Muscle layer of duodenum (tissue), 2 donors: ENCODE measurements around the gene RREB1.

ENCODE experiments used
- H3K27ac ChIP-seq: one replicate; pipeline ENCODE4 v1.7.0; 2013; ENCODE audit warnings: mild to moderate bottlenecking, low read length
- H3K27me3 ChIP-seq: one replicate; pipeline ENCODE4 v1.7.0; 2013; ENCODE audit warnings: low read depth, mild to moderate bottlenecking, control low read depth, low read length
- H3K36me3 ChIP-seq, 2 donors: one replicate each; pipeline ENCODE4 v1.7.0; 2013; ENCODE audit warnings: low read length in 2 of 2, control low read depth in 1 of 2, mild to moderate bottlenecking in 1 of 2; ENCODE audit not compliant: insufficient read depth in 2 of 2, control insufficient read depth in 1 of 2
- H3K4me1 ChIP-seq, 2 donors: one replicate each; pipeline ENCODE4 v1.7.0; 2013; ENCODE audit warnings: low read length in 2 of 2, mild to moderate bottlenecking in 2 of 2, control low read depth in 1 of 2, moderate library complexity in 1 of 2; ENCODE audit not compliant: insufficient read depth in 2 of 2, control insufficient read depth in 1 of 2
- H3K4me3 ChIP-seq, 2 donors: one replicate each; pipeline ENCODE4 v1.7.0; 2013; ENCODE audit warnings: low read length in 2 of 2, low read depth in 1 of 2, mild to moderate bottlenecking in 1 of 2
- H3K9me3 ChIP-seq, 2 donors: one replicate each; pipeline ENCODE4 v1.7.0; 2013; ENCODE audit warnings: low read length in 2 of 2, control low read depth in 1 of 2, mild to moderate bottlenecking in 1 of 2; ENCODE audit not compliant: control insufficient read depth in 1 of 2
- donor health status: healthy.

Gene RREB1

GRCh38 chr6:7100753-7101081, 7.0 kb upstream of the RREB1 start:
- no peak overlapping the region for H3K27ac ChIP-seq
- H3K4me3 ChIP-seq: no peak overlapping the region
- no peaks in the 10 kb centered on the region for H3K36me3 ChIP-seq
- no peaks in the 10 kb centered on the region for H3K4me1 ChIP-seq
- H3K27me3 ChIP-seq: no peaks in the 10 kb centered on the region
- peaks cover 0 to 2% of the 10 kb centered on the region in 2 donors for H3K9me3 ChIP-seq

DNA sequence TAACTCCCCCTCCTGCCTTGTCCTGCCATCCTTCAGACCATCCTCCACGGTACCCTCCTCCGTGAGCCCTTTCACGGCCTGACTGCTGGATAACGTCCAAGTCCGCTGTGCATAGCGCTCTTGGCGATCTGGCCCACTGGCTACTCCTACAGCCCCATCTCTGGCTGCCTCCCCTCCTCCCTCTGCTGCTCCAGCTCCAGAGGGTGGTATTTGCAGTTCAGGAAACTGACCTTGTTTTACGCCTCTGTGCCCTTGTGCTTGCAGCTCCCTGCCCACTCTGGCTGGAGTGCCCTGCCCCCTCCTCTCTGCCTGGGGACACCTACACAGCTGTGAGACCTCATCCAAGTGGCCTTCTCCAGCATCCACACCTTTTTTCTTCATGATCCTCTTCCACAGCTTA, 6.5 kb upstream of the RREB1 start:
- H3K4me3 ChIP-seq: no peak overlapping the region
- H3K27me3 ChIP-seq: no peaks in the 10 kb centered on the region
- H3K4me1 ChIP-seq: no peaks in the 10 kb centered on the region
- H3K36me3 ChIP-seq: no peaks in the 10 kb centered on the region
- no peaks in the 10 kb centered on the region for H3K9me3 ChIP-seq
- H3K27ac ChIP-seq: no peak overlapping the region

- Histone ChIP-seq H3K9me3 (no peaks in the 10 kb centered on the region), H3K36me3 (peaks cover 0 to 3% of the 10 kb centered on the region in 2 donors), H3K27ac (no peak overlapping the region), H3K27me3 (no peaks in the 10 kb centered on the region), H3K4me3 (no peak overlapping the region), H3K4me1 (peaks cover 0 to under 1% of the 10 kb centered on the region in 2 donors)
These were observed 3.0 kb upstream of the RREB1 start for GRCh38 chr6:7104752-7105151.

DNA sequence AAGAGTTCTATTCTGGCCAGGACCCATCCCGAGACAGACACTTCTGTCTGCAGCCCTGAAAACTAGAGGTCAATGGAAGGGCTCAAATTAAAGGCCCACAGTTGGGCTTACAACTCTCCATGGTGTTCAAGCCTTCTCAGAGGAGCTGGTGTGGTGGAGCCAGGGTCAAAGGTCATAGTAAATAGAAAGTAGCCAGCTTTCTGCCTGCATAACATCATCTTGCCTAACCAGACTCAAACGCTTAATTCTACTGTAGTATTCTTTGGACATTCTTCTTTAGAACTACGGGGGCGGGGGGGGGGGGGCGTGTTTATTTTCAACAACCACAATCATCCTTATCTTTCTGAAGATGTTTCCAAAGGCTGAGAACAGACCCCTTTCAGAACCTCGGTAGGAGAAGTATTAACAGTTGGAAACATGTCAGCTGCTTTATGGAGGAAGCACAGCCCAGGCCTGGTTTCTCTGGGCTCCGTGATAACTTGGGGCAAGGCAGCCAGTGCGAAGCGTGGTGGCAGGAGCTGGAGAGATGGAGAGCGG, 1.5 kb upstream of the RREB1 start:
- Histone ChIP-seq H3K27me3 (no peaks in the 10 kb centered on the region), H3K9me3 (no peaks in the 10 kb centered on the region), H3K4me1 (peaks cover 0 to 15% of the 10 kb centered on the region in 2 donors), H3K27ac (peak overlapping the region; percentile 45), H3K36me3 (peaks cover 0 to 3% of the 10 kb centered on the region in 2 donors), H3K4me3 (peak overlapping the region; percentile 93 to 97)

- Histone ChIP-seq H3K27me3 (no peaks in the 10 kb centered on the region), H3K27ac (peak overlapping the region; percentile 45)
These were observed 796 bp upstream of the RREB1 start for GRCh38 chr6:7106752-7107577.

DNA sequence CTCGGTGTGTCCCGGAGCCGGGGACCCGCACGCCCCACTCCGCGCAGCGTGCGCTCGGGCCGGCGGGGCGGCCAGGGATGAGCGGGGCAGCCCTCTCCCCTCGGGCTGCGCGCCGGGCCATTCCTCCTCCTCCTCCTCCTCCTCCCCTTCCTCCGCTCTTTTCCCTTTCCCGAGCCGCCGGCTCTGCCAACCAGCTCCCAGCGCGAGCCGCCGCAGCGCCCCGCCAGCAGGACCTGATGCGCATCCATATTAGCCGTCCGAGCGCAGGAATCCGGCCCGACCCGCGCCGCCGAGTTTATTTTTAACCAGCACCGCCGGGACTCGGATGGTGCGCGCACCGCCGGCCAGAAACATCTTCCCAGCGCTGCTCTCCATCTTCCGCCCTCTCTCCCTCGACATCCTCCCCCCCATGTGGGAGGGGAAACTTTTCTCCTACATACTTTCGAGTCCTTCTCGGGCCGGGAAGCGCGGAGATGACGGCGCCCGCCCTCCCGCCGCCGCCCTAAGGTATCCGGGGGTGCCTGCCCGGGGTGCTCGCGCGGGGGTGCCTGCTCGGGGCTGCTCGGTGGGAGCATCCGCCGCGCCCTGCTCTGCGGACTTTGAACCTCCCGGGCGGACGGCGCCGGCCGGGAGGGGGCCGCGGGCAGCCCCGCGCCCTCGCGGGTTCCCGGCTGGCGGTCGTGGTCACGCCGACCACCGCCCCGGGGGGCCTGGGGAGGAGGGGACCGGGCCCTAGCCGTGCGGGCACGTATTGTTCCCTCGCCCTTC, 619 bp downstream of the RREB1 start:
- Histone ChIP-seq H3K9me3 (no peaks in the 10 kb centered on the region), H3K4me3 (peak overlapping the region; percentile 93 to 97), H3K27ac (peak overlapping the region; percentile 93), H3K4me1 (peaks cover 0 to 28% of the 10 kb centered on the region in 2 donors), H3K36me3 (peaks cover 0 to 3% of the 10 kb centered on the region in 2 donors), H3K27me3 (no peaks in the 10 kb centered on the region)

More at GRCh38 chr6:7106752-7107577, 796 bp upstream of the RREB1 start:
- no peaks in the 10 kb centered on the region for H3K9me3 ChIP-seq
- H3K4me1 ChIP-seq: peaks cover 0 to 21% of the 10 kb centered on the region in 2 donors
- H3K36me3 ChIP-seq: peaks cover 0 to 3% of the 10 kb centered on the region in 2 donors
- peak overlapping the region; percentile 93 to 97 for H3K4me3 ChIP-seq

DNA sequence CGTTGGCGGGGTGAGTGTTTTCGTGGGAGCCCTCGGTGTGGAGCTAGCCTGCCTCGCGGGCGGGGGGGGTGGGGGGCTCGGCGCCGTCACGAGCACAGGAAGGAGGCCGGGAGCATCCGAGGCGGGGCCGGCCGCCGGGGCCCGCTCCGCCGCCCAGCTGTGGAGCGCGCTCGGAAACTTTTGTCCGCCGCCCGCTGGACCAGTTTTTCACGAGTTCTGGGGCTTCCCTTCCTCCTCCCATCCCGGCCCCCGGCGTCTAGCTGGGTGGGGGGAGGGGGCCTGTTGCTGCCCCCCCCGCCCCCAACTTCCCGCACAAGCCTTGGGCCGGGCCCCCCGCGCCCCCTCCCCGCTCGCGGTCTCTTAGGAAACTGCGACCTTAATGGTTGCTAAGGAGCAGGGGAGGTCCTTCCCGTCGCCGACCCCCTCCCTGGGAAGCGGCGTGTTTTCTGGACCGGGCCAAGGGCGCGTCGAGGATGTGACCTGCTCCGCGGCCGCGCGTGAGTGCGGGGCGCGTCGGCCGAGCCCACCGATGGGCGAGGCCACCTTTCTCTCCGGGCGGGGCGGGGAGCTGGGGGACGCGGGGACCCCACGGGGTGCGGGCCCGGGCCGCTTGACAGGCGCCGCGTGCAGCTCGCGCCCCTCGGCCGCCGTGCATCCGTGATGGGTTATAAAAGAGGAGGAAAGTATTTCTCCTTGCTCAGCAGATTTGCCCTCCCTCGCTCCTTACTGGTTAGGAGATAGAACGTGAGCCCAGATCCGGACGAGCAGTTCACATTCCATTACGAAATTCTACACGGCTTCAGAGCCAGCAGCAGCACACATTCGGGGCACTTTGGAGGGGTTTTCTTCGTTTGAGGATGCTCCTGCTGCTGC, 1.4 kb downstream of the RREB1 start:
- Histone ChIP-seq H3K27me3 (no peaks in the 10 kb centered on the region), H3K9me3 (no peaks in the 10 kb centered on the region), H3K27ac (peak overlapping the region; percentile 75), H3K36me3 (peaks cover 0 to 3% of the 10 kb centered on the region in 2 donors), H3K4me1 (peaks cover 0 to 33% of the 10 kb centered on the region in 2 donors), H3K4me3 (peak overlapping the region; percentile 93 to 97)

DNA sequence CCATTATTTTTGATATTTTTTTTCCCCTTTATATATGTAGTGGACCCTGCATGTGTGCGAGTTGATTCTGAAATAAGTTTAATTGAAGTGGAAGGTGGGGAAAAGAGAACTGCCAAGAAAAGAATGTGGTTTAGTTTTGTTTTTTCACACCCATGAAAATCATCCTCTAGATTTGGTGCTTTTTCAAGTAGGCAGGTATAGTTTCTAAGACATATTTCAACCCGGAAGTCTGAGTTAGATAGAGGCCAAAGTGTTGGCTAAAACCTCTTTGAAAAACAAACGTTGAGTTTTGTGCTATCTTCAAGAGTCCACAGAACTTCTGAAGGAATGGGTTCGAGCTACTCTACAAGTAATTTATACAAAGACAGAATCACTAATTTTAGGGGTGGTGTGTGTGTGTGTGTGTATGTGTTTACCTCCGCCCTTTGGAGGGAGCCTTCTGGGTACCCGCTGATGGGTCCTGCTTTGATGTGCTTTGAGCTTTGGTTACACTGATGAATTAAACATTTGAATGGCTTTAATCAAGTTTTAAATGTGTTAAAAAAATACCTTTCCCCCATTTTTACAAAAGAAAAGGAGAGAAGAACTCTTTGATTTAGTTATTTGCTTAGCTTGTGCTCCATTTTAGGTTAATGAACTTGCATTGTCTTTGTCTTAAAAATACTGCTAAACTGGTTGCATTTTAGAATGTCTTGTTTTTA, 2.5 kb downstream of the RREB1 start:
- peaks cover 6 to 40% of the 10 kb centered on the region in 2 donors for H3K4me1 ChIP-seq
- peak overlapping the region; percentile 75 for H3K27ac ChIP-seq

DNA sequence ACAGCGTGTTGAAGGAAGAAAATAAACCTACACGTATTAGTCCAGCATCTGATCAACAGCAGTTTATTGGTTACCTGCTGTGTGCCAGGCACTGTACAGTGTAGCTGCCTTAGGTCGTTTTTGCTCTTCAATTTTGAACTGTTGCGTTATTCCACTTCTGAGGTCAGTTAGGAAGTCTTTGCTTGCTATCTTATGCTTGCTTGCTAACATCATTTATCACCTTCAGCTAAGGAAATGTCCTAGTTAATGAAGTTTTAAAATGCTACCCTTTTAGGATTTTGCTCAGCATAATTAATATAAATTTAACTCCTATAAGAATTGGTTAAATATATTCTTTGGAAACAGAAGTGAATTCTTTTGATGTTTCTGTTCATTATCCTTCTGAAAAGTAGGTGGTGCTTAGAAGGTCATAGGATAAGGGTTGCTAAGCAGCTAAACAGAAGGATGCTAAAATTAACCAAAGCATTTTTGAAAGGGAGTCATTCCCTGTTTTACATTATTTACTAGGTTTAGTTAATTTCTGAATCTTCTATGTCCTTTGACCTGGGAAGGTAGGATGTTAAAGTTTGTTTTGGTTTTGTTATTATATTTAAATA, 3.4 kb downstream of the RREB1 start:
- Histone ChIP-seq H3K9me3 (no peaks in the 10 kb centered on the region), H3K4me3 (no peak overlapping the region), H3K36me3 (peaks cover 0 to 3% of the 10 kb centered on the region in 2 donors), H3K4me1 (peaks cover 15 to 50% of the 10 kb centered on the region in 2 donors), H3K27ac (no peak overlapping the region), H3K27me3 (no peaks in the 10 kb centered on the region)

More for the DNA sequence above, 2.5 kb downstream of the RREB1 start:
- Histone ChIP-seq H3K4me3 (peak overlapping the region; percentile 72 to 97), H3K36me3 (peaks cover 0 to 3% of the 10 kb centered on the region in 2 donors), H3K9me3 (no peaks in the 10 kb centered on the region), H3K27me3 (no peaks in the 10 kb centered on the region)

DNA sequence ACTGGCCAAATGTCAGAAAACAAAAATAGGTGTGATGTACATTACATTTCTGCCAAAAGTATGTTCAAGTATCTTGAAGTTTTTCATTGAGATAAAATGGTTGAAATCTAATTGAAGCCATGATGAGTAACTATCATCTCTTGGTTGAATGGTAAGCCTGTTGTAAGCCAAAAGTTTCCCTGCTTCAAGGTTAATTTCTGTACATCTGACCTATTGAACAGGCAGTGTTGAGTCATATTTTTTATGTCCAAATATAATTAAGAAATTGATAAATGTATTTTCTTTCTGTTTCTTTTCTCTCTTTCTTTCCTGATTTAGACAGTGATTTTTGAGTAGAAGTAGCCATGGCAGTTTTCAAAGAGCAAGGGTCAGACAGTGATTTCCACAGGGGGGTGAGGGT, 4.4 kb downstream of the RREB1 start:
- no peak overlapping the region for H3K27ac ChIP-seq
- peaks cover 0 to 3% of the 10 kb centered on the region in 2 donors for H3K36me3 ChIP-seq
- no peaks in the 10 kb centered on the region for H3K27me3 ChIP-seq
- no peak overlapping the region for H3K4me3 ChIP-seq
- H3K4me1 ChIP-seq: peaks cover 24 to 57% of the 10 kb centered on the region in 2 donors
- H3K9me3 ChIP-seq: no peaks in the 10 kb centered on the region
